RWPE2 (cell line): ENCODE results near the gene RAC3.
"Not testable (repeated sequence)": the region's sequence is repeated elsewhere in the genome, so short reads cannot be mapped to it uniquely, and the experiment has no call there.

ENCODE experiments used
- ATAC-seq: fragments of 200-7000 bp; cut with Tn5 transposase; 3 replicates; pipeline ENCODE4 v1.9.1; 2021; ENCODE audit warnings: low read depth
- DNase-seq: peaks from one replicate; pipeline ENCODE4 v3.0.0-alpha.2; 2020; ENCODE audit warnings: low spot score
- H3K27ac ChIP-seq: fragments of 450-650 bp; 2 replicates; pipeline ENCODE4 v1.5.1; 2017; ENCODE audit warnings: mild to moderate bottlenecking; ENCODE audit not compliant: poor library complexity, severe bottlenecking
- H3K27me3 ChIP-seq: fragments of 250-450 bp; sonication (Bioruptor Pico); 2 replicates; pipeline ENCODE4 v1.5.1; 2021; ENCODE audit warnings: mild to moderate bottlenecking, moderate library complexity; ENCODE audit not compliant: insufficient read depth, poor library complexity, severe bottlenecking
- H3K36me3 ChIP-seq: fragments of 250-450 bp; sonication (Bioruptor Pico); 2 replicates; pipeline ENCODE4 v1.5.1; 2020; ENCODE audit warnings: low read depth, mild to moderate bottlenecking, moderate library complexity
- H3K4me1 ChIP-seq: fragments of 250-450 bp; sonication (Bioruptor Pico); 2 replicates; pipeline ENCODE4 v1.5.1; 2021; ENCODE audit warnings: mild to moderate bottlenecking, moderate library complexity; ENCODE audit not compliant: insufficient read depth, poor library complexity, severe bottlenecking
- H3K4me3 ChIP-seq: fragments of 250-450 bp; sonication (Bioruptor Pico); 2 replicates; pipeline ENCODE4 v1.5.1; 2021; ENCODE audit warnings: mild to moderate bottlenecking, moderate library complexity; ENCODE audit not compliant: severe bottlenecking
- H3K9me3 ChIP-seq: fragments of 250-450 bp; sonication (Bioruptor Pico); 2 replicates; pipeline ENCODE4 v1.5.1; 2021; ENCODE audit warnings: mild to moderate bottlenecking, moderate library complexity; ENCODE audit not compliant: severe bottlenecking
- CTCF ChIP-seq: fragments of 450-650 bp; IDR thresholded peaks from one replicate; pipeline ENCODE4 v1.5.1; 2017; ENCODE audit warnings: mild to moderate bottlenecking, moderate library complexity; ENCODE audit not compliant: poor library complexity, severe bottlenecking

Gene RAC3

GRCh38 chr17:82037092-82037888 is 5.8 kb downstream of the RAC3 start, which contains the start of gene DCXR:
Gene DCXR, minus strand, starts transcription at chr17:82037697. Its CDS starts 15 bp downstream, at chr17:82037682.
- DNase-seq (peak; percentile 99), ATAC-seq (peak; percentile 92)
- peak; percentile 96 for TF ChIP-seq CTCF
- Histone ChIP-seq H3K4me1 (no peaks in the 10 kb centered on the region), H3K9me3 (no peaks in the 10 kb centered on the region), H3K36me3 (peaks cover 18% of the 10 kb centered on the region), H3K27ac (peak within 1 kb of the TSS; percentile 35), H3K27me3 (no peaks in the 10 kb centered on the region), H3K4me3 (peak within 1 kb of the TSS; percentile 65)

GRCh38 chr17:82037889-82038195 is 6.4 kb downstream of the RAC3 start:
- TF ChIP-seq CTCF, result no peak
- H3K27ac ChIP-seq, result peak overlapping the region; percentile 35
- no peak for ATAC-seq
- no peaks in the 10 kb centered on the region for H3K9me3 ChIP-seq
- no peaks in the 10 kb centered on the region for H3K4me1 ChIP-seq
- H3K4me3 ChIP-seq, result peak overlapping the region; percentile 65
- H3K36me3 ChIP-seq, result peaks cover 18% of the 10 kb centered on the region
- no peaks in the 10 kb centered on the region for H3K27me3 ChIP-seq
- DNase-seq, result no peak

- H3K36me3 ChIP-seq, result peaks cover 18% of the 10 kb centered on the region
- not testable (repeated sequence) for H3K4me1 ChIP-seq, H3K4me3 ChIP-seq, DNase-seq, H3K27me3 ChIP-seq, H3K9me3 ChIP-seq, ATAC-seq, H3K27ac ChIP-seq
Measured at GRCh38 chr17:82038796-82039409, 7.4 kb downstream of the RAC3 start.

- DNase-seq (no peak), ATAC-seq (no peak)
- Histone ChIP-seq H3K27me3 (no peaks in the 10 kb centered on the region), H3K36me3 (peaks cover 18% of the 10 kb centered on the region), H3K4me1 (no peaks in the 10 kb centered on the region), H3K27ac (no peak overlapping the region), H3K4me3 (no peak overlapping the region), H3K9me3 (no peaks in the 10 kb centered on the region)
- TF ChIP-seq CTCF, result no peak
Measured at GRCh38 chr17:82039695-82040299, 8.3 kb downstream of the RAC3 start.

- H3K36me3 ChIP-seq, result peaks cover 4% of the 10 kb centered on the region
- no peak for ATAC-seq
- no peak for TF ChIP-seq CTCF
- H3K4me1 ChIP-seq, result no peaks in the 10 kb centered on the region
- no peak for DNase-seq
- H3K9me3 ChIP-seq, result no peaks in the 10 kb centered on the region
- no peak overlapping the region for H3K4me3 ChIP-seq
- no peaks in the 10 kb centered on the region for H3K27me3 ChIP-seq
- no peak overlapping the region for H3K27ac ChIP-seq
Measured at GRCh38 chr17:82041144-82041814, 9.8 kb downstream of the RAC3 start.
